Activated CD4-positive, alpha-beta T cell treated with anti-CD3 and anti-CD28 coated beads for 36 hours (primary cell): ENCODE results near the gene ERV3-1. TPM values are rescaled to one million over a fixed set of nuclear protein-coding genes. Genes with fewer than 3 reads are reported as not detected.
A peak's percentile ranks its signal among the peaks of the same experiment; 100 is the strongest.
"Not testable (repeated sequence)": the region's sequence is repeated elsewhere in the genome, so short reads cannot be mapped to it uniquely, and the experiment has no call there.

Experiments used
- ATAC-seq: fragments of 200-7000 bp; cut with Tn5 transposase; one replicate; pipeline ENCODE4 v1.10.0; 2021; ENCODE audit warnings: mild to moderate bottlenecking, moderate library complexity
- CTCF ChIA-PET: fragments of 350-600 bp; sonication (Branson Sonifier 250); formaldehyde crosslinking; loops from one replicate; lab custom pipeline; 2021; ENCODE audit warnings: antibody characterized with exemption; lab: Charles Lee
- POLR2A ChIA-PET: fragments of 350-600 bp; sonication (Branson Sonifier 250); formaldehyde crosslinking; loops from one replicate; lab custom pipeline; 2021; ENCODE audit warnings: antibody characterized with exemption, inconsistent platforms; lab: Charles Lee
- DNase-seq: peaks from one replicate; pipeline ENCODE4 v3.0.0-alpha.2; 2020
- H3K27ac Mint-ChIP-seq: one replicate; pipeline ENCODE4 v1.8.0; 2021; ENCODE audit warnings: mixed read lengths
- H3K27me3 Mint-ChIP-seq: one replicate; pipeline ENCODE4 v1.8.0; 2021; ENCODE audit warnings: mixed read lengths
- H3K36me3 Mint-ChIP-seq: one replicate; pipeline ENCODE4 v1.8.0; 2021; ENCODE audit warnings: low read depth, mixed read lengths
- H3K4me1 Mint-ChIP-seq: one replicate; pipeline ENCODE4 v1.8.0; 2021; ENCODE audit warnings: mixed read lengths
- H3K4me3 Mint-ChIP-seq: one replicate; pipeline ENCODE4 v1.8.0; 2021; ENCODE audit warnings: mild to moderate bottlenecking, moderate library complexity, mixed read lengths
- H3K9me3 Mint-ChIP-seq: one replicate; pipeline ENCODE4 v1.8.0; 2021; ENCODE audit warnings: low read depth, mixed read lengths
- intact Hi-C, 2 experiments: fragments of 100-400 bp; cut with DNase I in 1 of 2; cut with micrococcal nuclease in 1 of 2; formaldehyde crosslinking; loops; one replicate each; pipeline versions ENCODE4 v1.14.2 to v1.15.1; 2022 to 2024; cut with DNase I, micrococcal nuclease
- total RNA-seq, 2 experiments: library from RNA; stranded (reverse); gene quantifications; one replicate each; pipeline ENCODE4 v1.2.3, GENCODE V29; 2021

The ERV3-1 gene
- total RNA-seq, 2 experiments from 2014 or later: 6.3 to 8.9 TPM

DNA sequence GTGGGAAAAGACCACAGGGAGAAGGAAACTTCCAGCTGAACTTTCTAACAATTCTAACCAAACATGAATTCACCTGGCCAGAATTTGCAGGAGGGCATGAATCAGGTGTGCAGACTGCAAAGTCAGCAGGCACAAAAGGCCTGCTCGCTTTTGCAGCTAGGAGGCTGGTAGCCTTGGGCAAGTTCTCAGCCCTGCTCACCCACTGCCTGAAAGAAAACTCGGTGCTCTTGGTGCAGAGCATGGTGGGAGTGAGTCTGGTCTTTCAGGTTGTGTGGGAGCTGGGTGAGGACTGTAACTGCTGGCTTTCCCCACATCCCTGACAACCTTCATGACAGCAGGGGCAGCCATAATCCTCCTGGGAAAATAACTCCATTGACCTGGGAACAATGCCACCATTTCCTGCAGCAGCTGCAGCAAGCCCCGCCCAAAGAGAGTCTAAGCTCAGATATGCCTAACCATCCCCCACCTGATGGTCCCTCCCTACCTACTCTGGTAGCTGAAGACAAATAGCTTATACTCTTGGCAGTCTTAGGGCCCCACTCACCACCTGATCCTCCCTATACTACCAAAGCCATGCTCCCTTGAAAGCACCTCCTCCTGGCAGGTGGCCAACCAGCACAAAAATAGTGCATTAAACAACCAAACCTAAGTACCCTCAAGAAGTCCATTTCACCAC, 47.3 kb downstream of the ERV3-1 start:
- DNase-seq (no peak), ATAC-seq (no peak)
- no peaks in the 10 kb centered on the region for H3K4me1 Mint-ChIP-seq
- H3K36me3 Mint-ChIP-seq: no peaks in the 10 kb centered on the region
- no peak overlapping the region for H3K4me3 Mint-ChIP-seq
- peaks cover 4% of the 10 kb centered on the region for H3K27me3 Mint-ChIP-seq
- no peak overlapping the region for H3K27ac Mint-ChIP-seq
- intact Hi-C loops: no loop called here
- H3K9me3 Mint-ChIP-seq: peaks cover 10% of the 10 kb centered on the region
- ChIA-PET CTCF (interaction anchor here (0.6 kb wide), 1 partner anchor 25 kb away, joined by 3 read pairs; no protein-coding TSS in a partner anchor), POLR2A (no interaction called here)

DNA sequence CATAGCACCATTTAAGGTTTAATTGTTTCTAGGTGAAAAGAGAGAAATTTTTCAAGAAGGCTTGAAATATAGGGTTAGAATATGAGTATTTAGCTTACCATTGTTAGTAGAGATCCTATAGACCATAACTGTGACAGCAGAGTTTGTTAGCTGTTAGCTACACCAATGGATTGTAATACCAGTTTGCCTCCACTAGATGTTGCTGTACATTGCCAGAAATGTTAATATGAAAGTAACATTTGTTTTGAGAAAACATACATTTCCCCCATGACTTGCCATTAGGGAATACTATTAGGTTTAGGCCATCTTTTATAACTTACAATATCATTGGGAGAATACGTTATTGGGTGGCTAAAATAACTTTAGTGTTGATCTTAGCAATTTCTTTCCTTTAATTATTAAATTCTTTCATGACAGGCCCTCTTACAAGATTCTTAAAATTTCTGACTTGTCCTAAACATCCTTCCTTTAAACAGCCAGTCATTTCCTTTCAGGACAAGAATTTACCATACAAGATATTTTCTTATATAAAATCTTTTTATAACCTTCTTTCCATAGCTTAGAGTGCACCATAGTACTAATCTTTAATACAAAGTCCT, 55.1 kb downstream of the ERV3-1 start:
- Mint-ChIP-seq H3K27me3 (peaks cover 28% of the 10 kb centered on the region), H3K9me3 (no peaks in the 10 kb centered on the region), H3K27ac (no peak overlapping the region), H3K4me3 (no peak overlapping the region), H3K36me3 (no peaks in the 10 kb centered on the region), H3K4me1 (peaks cover 3% of the 10 kb centered on the region)
- intact Hi-C loops: loop anchor here (1.0 kb wide), 2 partner anchors 265 to 356 kb away; no protein-coding TSS in a partner anchor
- DNase-seq: no peak
- CTCF ChIA-PET: interaction anchor here (0.6 to 4.2 kb wide), 11 partner anchors 10 to 1098 kb away, joined by 3 to 47 read pairs (median 3); no protein-coding TSS in a partner anchor
- POLR2A ChIA-PET: no interaction called here
- ATAC-seq: no peak

DNA sequence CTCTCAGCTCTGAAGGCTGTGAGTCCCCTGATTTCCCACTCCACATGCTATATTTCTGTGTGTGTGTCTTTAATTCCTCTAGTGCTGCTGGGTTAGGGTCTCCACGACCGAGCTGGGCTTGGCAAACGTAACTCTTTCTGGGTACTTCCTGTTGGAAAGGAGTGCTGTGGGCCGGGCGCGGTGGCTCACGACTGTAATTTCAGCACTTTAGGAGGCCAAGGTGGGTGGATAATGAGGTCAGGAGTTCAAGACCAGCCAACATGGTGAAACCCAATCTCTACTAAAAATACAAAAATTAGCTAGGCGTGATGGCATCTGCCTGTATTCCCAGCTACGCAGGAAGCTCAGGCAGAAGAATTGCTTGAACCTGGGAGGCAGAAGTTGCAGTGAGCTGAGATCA, 55.8 kb downstream of the ERV3-1 start:
- peaks cover 31% of the 10 kb centered on the region for H3K27me3 Mint-ChIP-seq
- CTCF ChIA-PET: interaction anchor here (0.6 to 4.2 kb wide), 9 partner anchors 15 to 1098 kb away, joined by 3 to 47 read pairs (median 4); no protein-coding TSS in a partner anchor
- H3K27ac Mint-ChIP-seq, H3K4me3 Mint-ChIP-seq, H3K36me3 Mint-ChIP-seq, H3K9me3 Mint-ChIP-seq, H3K4me1 Mint-ChIP-seq, DNase-seq, POLR2A ChIA-PET, ATAC-seq: not testable (repeated sequence)
- intact Hi-C loops: loop anchor here (1.0 kb wide), 2 partner anchors 266 to 357 kb away; no protein-coding TSS in a partner anchor

DNA sequence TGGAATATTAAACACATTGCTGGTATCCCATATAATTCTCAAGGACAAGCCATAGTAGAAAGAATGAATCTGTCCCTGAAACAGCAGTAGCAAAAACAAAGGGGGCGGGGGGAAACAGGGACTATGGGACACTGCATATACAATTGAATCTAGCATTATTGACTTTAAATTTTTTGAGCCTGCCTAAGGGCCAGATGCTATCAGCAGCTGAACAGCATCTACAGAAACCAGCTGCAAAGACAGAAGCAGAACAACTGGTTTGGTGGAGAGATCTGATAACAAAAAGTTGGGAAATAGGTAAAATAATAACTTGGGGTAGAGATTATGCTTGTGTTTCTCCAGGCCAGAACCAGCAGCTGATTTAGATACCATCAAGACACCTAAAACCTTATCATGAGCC, 57.7 kb downstream of the ERV3-1 start:
- H3K4me3 Mint-ChIP-seq, ATAC-seq, H3K36me3 Mint-ChIP-seq, DNase-seq, POLR2A ChIA-PET, H3K9me3 Mint-ChIP-seq, H3K4me1 Mint-ChIP-seq, H3K27ac Mint-ChIP-seq: not testable (repeated sequence)
- H3K27me3 Mint-ChIP-seq: peaks cover 34% of the 10 kb centered on the region
- CTCF ChIA-PET: interaction anchor here (0.6 to 4.2 kb wide), 3 partner anchors 155 to 358 kb away, joined by 3 to 47 read pairs (median 3); partner anchors contain the start of gene ZNF138
- intact Hi-C loops: loop anchor here in 1 of 2 experiments (5.0 kb wide), 1 partner anchor 311 kb away; no protein-coding TSS in a partner anchor

DNA sequence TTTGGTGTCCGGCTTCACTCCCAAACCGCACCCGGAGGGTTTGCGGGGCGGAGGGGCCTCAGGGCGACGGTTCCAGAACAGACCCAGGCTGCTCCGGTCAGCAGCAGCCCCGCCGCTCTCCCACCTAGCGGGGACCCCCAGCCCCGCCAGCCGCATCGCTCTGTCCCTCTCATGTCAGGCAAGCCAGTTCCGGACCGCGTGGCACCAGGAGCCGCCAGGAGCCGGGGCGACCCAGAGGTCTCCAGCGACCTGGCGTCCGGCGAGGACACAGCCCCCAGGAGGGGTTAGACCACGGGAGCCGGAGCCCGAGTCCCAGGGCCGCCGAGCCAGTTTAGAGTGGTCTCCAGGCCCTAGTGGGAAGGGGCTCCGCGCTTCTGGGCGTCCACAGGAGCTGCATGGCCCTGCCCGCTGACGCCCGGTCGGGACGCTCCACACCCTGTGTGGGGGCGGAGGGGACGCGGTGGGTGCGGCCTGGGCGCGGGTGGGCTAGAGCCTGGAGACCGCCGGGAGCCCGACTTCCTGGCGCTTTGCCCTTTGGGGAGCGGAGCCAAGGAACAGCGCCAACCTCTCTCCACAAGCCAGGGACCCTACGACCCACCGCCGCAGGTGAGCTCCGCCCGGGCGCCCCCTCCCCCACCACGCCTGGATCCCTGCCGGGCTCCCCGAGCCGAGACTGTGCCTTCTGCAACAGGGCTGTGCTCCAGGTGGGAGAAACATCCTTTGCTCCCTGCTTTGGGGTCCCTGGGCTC, 59.1 kb downstream of the ERV3-1 start:
- DNase-seq (no peak), ATAC-seq (no peak)
- Mint-ChIP-seq H3K36me3 (no peaks in the 10 kb centered on the region), H3K9me3 (no peaks in the 10 kb centered on the region), H3K27me3 (peaks cover 34% of the 10 kb centered on the region), H3K4me3 (no peak overlapping the region), H3K4me1 (peaks cover 3% of the 10 kb centered on the region), H3K27ac (no peak overlapping the region)
- ChIA-PET CTCF (interaction anchor here (0.6 kb wide), 1 partner anchor 59 kb away, joined by 3 read pairs; no protein-coding TSS in a partner anchor), POLR2A (no interaction called here)
- intact Hi-C loops: loop anchor here (2.0 to 5.0 kb wide), 2 partner anchors 59 to 310 kb away; no protein-coding TSS in a partner anchor

DNA sequence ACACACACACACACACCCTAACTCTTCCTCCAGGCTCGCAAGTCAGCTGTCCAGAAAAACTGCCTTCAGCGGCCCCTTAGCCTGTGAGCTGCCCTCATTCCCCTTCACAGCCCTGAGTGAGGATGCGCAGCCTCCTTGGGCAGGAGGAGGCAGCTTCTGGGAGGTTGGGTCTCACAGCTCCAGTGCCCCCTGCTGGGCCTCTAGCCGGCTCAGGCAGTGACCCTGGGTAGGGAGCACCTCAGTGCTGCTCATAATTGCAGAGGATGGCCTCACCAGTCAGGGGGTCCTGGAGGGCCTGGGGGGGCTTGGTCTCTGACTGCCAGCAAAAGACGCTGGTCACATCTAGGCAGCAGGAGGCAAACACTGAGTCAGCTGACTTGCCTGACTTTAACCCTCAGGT, 59.7 kb downstream of the ERV3-1 start:
- intact Hi-C loops: loop anchor here (2.0 to 5.0 kb wide), 2 partner anchors 58 to 309 kb away; no protein-coding TSS in a partner anchor
- peaks cover 34% of the 10 kb centered on the region for H3K27me3 Mint-ChIP-seq
- ATAC-seq (peak; percentile 75), DNase-seq (peak; percentile 65)
- H3K27ac Mint-ChIP-seq: no peak overlapping the region
- CTCF ChIA-PET: no interaction called here
- H3K36me3 Mint-ChIP-seq: no peaks in the 10 kb centered on the region
- H3K4me1 Mint-ChIP-seq: peaks cover 3% of the 10 kb centered on the region
- H3K4me3 Mint-ChIP-seq: no peak overlapping the region
- H3K9me3 Mint-ChIP-seq: no peaks in the 10 kb centered on the region
- POLR2A ChIA-PET: no interaction called here

DNA sequence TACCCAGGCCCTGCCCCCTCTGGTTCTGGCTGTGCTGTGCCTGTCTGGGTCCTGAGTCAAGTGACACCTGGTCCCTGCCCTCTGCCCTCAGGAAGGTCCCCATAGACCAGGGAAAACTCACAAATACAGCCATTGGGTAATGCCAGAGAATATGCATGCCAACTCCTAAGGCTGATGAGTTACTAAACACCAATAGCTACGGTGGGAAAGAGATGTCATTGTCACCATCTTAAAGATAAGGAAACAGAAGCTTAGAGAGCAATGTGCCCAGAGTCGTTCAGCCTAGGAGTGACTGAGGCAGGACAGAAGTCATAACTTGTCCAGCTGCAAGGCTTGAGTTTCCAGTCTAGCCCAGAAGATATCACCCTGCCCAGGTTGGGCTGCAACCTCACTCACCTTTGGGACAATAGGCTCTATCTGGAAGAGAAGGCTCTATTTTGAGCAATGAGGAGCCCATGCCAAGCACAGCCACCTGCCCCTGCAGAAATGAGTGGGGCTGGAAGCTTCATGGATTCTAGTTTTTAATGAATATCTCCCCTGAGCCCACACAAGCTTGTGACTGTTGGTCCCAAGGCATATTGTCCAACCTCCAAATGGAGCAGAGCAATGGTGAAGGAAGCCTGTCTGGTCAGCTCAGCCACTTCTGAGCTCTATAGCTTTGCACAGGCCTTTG, 60.8 kb downstream of the ERV3-1 start:
- Mint-ChIP-seq H3K9me3 (no peaks in the 10 kb centered on the region), H3K4me1 (peaks cover 3% of the 10 kb centered on the region), H3K27me3 (peaks cover 30% of the 10 kb centered on the region), H3K36me3 (no peaks in the 10 kb centered on the region), H3K4me3 (no peak overlapping the region), H3K27ac (no peak overlapping the region)
- POLR2A ChIA-PET: no interaction called here
- DNase-seq (no peak), ATAC-seq (no peak)
- CTCF ChIA-PET: no interaction called here
- intact Hi-C loops: loop anchor here (2.0 to 5.0 kb wide), 2 partner anchors 57 to 308 kb away; no protein-coding TSS in a partner anchor

DNA sequence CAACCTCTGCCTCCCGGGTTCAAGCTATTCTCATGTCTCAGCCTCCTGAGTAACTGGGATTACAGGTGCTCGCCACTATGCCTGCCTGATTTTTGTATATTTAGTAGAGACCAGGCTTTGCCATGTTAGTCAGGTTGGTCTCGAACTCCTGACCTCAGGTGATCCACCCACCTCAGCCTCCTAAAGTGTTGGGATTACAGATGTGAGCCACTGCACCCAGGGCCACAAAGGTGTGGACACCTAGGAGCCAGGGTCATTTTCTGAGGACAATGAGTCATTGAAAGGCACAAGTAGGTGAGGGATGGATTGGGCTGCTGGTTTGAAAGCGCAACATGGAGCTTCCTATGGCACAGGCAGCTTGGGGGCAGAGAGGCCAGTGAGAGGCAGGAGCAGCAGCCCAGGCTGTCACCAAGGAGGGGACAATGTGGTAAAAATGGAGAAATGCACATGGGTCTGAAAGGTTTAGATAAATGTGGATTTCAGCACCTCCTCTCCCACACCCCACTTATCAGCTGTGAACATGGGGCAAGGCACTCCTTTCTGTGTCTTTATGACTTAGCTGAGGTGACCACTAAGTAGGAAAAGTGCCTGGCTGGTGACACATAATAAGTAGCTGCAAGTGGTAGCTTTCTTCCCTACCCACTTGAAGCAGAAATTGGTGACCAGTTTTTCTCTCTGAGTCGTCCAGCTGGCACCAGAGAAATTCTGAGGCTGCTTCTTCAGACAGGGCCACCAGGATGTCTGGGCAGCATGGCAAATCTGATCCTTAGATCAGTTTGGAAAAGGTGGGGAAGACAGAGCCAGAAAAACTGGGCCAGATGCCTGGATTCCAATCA, 61.6 kb downstream of the ERV3-1 start:
- H3K9me3 Mint-ChIP-seq, POLR2A ChIA-PET: not testable (repeated sequence)

More for the DNA sequence above, 61.6 kb downstream of the ERV3-1 start:
- ATAC-seq, H3K4me3 Mint-ChIP-seq, H3K36me3 Mint-ChIP-seq, CTCF ChIA-PET, H3K4me1 Mint-ChIP-seq, DNase-seq, H3K27ac Mint-ChIP-seq: not testable (repeated sequence)
- intact Hi-C loops: loop anchor here in 1 of 2 experiments (5.0 kb wide), 1 partner anchor 308 kb away; no protein-coding TSS in a partner anchor
- H3K27me3 Mint-ChIP-seq: peaks cover 28% of the 10 kb centered on the region
